B cell (primary cell): ENCODE data around the gene TXLNA.

Experiments used
- CTCF ChIP-seq: fragments of 200-600 bp; IDR thresholded peaks from one replicate; pipeline ENCODE4 v1.8.0; 2022; ENCODE audit warnings: antibody characterized with exemption, mild to moderate bottlenecking
- EZH2 ChIP-seq: IDR thresholded peaks from 2 replicates; pipeline ENCODE4 v1.6.1; 2012; ENCODE audit warnings: borderline replicate concordance, low read depth, mild to moderate bottlenecking, moderate library complexity, low read length; ENCODE audit not compliant: insufficient read depth, poor library complexity, severe bottlenecking

GRCh38 chr1:32220746-32221580 is 41.5 kb downstream of the TXLNA start:
- no peak for TF ChIP-seq CTCF
- TF ChIP-seq EZH2 = no peak
